ENCODE results near the gene PA2G4. TPM values are rescaled to one million over a fixed set of nuclear protein-coding genes. Genes with fewer than 3 reads are reported as not detected.
A peak's percentile ranks its signal among the peaks of the same experiment; 100 is the strongest.

PA2G4 gene
- total and polyA plus RNA-seq, 10 of the 15 experiments (the other 5 are each of a cell fraction or from before 2014, with no cell fraction given), result 148 to 514 (median 406) TPM

DNA sequence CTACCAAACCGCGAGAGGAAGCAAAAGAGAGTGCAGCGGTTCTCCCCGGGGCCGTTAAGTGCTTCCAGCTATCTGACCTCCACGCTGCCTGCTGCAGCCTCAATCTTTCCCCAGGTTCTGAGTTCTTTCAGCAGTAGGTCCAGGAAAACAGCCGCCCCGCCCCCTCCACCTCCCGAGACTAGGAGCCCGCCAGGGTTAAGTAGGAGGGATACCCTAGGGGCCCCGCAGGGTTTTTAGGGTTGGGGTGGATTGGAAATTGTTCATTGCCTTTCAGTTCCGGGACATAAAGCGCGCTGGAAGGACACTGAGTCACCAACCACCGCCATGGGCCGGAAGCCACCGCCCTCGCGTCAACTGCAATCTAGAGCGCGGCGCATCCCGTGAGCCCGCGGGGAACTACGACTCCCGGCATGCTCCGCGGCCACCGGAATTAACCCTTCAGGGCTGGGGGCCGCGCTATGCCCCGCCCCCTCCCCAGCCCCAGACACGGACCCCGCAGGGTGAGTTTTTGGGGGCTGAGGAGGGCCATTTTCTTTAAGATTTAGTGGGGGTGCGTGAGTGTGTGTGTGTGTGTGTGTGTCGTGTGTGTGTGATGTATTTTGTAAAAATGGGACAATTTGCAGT lies 47.9 kb downstream of the PA2G4 start, which contains the start of gene MYL6B (continued):
- TF ChIP-seq, protein P1, sequence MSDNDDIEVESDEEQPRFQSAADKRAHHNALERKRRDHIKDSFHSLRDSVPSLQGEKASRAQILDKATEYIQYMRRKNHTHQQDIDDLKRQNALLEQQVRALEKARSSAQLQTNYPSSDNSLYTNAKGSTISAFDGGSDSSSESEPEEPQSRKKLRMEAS (IDR thresholded peaks at IDR 0.05; ENCODE audit: low read depth, low read length), result 0 out of 2 replicates have a peak, but pooled peaks have one; percentile 37
- TF ChIP-seq NFYA (IDR thresholded peaks at IDR 0.05; ENCODE audit: borderline replicate concordance, low read depth, low read length) (no peak), ZBTB40 (IDR thresholded peaks at IDR 0.05; ENCODE audit: borderline replicate concordance) (peak; percentile 85), BCLAF1 (IDR thresholded peaks at IDR 0.05) (no peak), STAT1 (conservative IDR thresholded peaks at IDR 0.05) (no peak), ZNF207 (IDR thresholded peaks at IDR 0.05; ENCODE audit: borderline replicate concordance) (peak; percentile 63; the same call in 1 of the 2 replicates), MTA2 (IDR thresholded peaks at IDR 0.05; ENCODE audit: low read depth) (peak; percentile 51; the same call in 1 of the 2 replicates), TBL1XR1 (IDR thresholded peaks at IDR 0.05; ENCODE audit: low read depth, low read length) (no peak), MEF2B (IDR thresholded peaks at IDR 0.05; ENCODE audit: partially characterized antibody, poor library complexity, severe bottlenecking) (peak; percentile 16), RAD21 (IDR thresholded peaks at IDR 0.05; ENCODE audit: insufficient read depth, low read depth, low read length) (no peak), RFX5 (IDR thresholded peaks at IDR 0.05; ENCODE audit: low read depth, low read length) (no peak), MLLT1 (IDR thresholded peaks at IDR 0.05) (no peak), SMARCA5 (IDR thresholded peaks at IDR 0.05) (peak; percentile 6; the same call in 1 of the 2 replicates), CHD2 (IDR thresholded peaks at IDR 0.05; ENCODE audit: borderline replicate concordance, low read depth, low read length) (peak; percentile 84)
- TF ChIP-seq, protein P2, sequence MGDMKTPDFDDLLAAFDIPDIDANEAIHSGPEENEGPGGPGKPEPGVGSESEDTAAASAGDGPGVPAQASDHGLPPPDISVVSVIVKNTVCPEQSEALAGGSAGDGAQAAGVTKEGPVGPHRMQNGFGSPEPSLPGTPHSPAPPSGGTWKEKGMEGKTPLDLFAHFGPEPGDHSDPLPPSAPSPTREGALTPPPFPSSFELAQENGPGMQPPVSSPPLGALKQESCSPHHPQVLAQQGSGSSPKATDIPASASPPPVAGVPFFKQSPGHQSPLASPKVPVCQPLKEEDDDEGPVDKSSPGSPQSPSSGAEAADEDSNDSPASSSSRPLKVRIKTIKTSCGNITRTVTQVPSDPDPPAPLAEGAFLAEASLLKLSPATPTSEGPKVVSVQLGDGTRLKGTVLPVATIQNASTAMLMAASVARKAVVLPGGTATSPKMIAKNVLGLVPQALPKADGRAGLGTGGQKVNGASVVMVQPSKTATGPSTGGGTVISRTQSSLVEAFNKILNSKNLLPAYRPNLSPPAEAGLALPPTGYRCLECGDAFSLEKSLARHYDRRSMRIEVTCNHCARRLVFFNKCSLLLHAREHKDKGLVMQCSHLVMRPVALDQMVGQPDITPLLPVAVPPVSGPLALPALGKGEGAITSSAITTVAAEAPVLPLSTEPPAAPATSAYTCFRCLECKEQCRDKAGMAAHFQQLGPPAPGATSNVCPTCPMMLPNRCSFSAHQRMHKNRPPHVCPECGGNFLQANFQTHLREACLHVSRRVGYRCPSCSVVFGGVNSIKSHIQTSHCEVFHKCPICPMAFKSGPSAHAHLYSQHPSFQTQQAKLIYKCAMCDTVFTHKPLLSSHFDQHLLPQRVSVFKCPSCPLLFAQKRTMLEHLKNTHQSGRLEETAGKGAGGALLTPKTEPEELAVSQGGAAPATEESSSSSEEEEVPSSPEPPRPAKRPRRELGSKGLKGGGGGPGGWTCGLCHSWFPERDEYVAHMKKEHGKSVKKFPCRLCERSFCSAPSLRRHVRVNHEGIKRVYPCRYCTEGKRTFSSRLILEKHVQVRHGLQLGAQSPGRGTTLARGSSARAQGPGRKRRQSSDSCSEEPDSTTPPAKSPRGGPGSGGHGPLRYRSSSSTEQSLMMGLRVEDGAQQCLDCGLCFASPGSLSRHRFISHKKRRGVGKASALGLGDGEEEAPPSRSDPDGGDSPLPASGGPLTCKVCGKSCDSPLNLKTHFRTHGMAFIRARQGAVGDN (IDR thresholded peaks at IDR 0.05), result no peak
